ENCODE results near the gene MEIS2.
A peak's percentile ranks its signal among the peaks of the same experiment; 100 is the strongest.

MEIS2 gene

DNA sequence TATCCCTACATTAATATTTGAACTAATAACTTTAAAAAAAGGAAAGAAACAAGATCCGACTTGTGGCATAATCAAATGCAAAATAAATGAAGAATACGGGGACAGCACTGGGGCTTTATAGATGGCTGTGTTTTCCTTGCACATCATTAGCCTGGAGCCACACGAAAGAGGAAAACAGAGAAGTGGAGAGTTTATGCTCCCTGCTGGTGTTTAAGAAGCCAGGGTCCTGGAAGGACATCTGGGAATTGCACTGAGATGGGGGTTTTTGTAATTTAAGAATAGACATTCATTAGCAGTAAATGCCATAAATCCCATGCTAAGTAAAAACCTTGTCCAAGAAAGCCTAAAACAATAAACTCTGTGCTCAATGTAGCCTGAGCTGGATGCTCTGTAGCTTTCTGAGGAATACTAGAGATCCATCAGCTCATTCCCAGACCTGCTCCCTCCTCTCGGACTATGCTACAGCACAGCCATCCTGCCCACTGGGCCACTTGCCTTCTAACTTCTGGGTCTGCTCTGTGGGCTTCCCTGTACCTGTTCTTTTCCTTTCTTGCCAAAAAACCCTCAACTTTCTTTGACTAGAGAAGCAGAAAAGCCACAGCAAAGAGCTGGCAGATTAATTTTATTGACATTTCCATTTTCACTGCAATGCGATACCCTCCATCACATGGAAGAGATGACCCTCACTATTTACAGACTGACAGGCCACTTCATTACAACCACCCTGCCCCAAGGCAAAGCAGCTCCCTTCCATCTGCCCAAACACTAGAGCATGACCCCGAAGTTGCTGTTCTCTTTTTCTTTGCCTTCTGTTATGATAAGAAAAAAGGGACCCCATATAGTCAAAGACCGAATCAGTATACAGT is 62.3 kb downstream of the MEIS2 start:
- no peak for DNase-seq

DNA sequence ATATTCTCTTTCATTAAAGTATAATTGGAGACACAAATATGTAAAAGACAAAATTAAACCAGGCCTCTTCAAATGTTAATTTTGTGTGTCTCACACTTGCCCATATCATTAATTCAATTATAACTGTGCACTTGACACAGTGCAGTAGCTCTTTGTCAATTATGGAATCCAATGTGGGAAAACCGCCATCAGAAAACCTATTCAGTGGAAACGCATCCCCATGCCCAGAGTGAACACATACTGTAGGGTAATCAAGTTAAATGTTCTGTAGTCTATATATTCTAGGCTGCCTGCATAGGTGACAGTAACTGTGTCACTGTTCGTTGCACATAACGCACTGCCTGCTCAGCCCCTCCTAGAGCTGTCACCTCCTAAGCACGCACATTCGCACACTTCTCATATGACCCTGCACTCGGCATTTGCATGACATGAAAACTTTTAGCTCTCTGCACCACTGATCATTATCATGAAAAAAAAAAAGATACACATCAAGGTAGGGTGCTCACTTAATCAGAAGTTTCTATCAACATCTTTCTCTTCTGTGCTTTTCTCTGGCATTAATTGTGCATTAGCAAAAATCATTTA is 63.2 kb downstream of the MEIS2 start:
- no peak for DNase-seq

DNA sequence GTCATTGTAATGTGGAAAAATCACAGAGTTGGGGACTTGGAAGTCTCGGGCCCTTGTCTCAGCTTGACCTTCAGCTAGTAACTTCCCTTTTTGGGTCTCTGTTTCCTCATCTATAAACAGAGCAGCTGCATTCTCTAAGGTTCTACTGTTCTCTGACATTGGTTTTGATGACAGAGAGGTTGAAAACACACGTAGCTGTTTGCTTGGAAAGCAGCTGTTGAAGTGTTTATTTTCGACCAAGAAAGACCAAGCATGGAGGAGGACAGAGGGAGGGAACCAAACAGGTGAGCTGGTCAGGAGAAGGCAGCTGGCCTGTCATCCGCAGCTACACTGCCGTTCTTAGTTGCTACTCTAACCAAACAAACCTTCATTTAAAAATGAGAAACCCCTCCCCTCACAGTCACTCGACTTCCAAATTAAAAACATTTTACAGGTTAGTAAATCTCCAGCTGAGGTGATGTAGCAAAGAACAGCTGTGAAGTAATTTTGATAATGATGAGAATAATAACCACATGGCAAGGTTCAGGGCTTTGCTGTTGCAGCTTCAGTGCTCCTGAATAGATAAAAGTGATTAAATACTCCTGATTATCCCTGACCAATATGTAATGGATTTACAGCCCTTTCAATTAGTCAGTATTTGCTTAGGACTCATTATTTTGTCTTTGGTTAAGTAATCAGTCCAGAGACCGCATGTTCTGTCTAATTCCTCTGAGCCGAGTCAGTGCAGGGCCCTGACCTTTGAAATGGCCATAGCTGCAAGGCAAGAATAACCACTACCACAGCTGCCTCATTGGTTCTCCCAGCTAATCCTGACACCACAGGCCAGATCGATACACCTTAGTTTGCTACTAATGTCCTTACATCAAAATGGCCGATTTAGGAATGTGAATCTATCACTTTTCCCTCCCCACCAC is 65.3 kb downstream of the MEIS2 start:
- no peak for DNase-seq

DNA sequence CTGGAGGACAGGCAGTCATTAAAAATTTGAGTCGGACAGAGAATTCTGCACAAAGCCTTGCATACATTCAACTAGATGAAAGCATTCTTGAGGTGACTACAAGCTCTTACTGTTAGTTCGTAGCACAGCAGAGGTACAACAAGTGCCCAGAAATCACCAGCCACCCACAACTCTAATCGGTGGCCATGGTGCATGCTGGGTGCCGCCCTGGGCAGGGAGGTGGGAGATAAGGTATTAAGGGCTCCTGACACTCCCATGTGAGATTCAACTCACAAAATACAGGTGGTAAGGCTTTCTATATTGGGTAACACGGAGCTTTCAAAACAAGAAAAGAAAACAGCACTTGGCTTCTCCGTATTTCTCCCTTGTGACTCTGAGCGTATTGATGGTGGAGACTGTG is 66.0 kb downstream of the MEIS2 start:
- DNase-seq: no peak

DNA sequence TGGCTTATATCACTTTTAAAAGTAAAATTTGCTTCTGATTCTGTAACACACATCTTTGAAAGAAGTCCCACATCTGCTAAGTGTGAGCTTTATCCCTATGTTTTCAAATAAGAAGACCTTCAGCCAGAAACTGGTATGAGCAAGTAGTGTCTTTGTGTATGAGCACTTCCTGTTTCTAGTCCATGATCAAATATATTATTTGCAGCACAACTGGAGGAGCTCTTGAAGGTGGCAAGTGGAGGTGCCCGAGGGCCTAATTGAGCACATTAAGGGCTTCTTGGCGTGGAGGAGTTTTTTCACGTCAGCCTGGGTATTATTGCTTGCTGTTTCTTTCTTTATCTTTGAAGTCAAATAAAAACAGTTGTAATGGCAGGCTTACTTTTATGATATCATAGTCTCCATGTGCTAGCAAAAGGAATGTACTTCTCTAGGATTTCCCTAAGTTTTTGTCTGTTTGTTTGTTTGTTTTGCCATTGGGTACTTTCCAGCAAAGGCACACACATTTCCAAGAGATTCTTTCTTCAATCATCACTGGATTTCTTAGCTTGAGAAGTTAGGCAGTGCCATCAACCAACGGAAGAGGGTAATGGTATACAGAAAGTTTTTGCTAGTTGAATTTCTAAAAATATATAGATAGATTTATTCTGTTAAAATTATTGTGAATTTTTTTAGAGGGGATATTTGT is 68.1 kb downstream of the MEIS2 start:
- DNase-seq: no peak

DNA sequence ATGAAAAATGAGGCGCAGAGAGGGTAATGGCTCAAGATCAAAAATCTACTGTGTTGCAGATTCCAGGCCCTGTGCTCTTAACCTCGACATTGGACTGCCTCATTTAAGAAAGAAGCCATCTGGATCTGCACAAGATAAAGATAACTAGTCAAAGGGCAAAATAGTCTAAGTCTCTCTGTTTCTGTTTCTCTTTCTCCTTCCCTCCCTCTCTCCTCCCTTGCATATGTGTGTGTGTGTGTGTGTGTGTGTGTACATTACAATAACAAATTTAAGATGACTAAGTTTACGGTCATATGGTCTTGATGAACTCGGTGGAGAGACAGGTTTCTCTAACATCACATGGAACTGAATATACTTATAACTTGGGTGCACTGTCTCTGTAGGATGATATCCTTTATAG is 69.2 kb downstream of the MEIS2 start:
- no peak for DNase-seq

DNA sequence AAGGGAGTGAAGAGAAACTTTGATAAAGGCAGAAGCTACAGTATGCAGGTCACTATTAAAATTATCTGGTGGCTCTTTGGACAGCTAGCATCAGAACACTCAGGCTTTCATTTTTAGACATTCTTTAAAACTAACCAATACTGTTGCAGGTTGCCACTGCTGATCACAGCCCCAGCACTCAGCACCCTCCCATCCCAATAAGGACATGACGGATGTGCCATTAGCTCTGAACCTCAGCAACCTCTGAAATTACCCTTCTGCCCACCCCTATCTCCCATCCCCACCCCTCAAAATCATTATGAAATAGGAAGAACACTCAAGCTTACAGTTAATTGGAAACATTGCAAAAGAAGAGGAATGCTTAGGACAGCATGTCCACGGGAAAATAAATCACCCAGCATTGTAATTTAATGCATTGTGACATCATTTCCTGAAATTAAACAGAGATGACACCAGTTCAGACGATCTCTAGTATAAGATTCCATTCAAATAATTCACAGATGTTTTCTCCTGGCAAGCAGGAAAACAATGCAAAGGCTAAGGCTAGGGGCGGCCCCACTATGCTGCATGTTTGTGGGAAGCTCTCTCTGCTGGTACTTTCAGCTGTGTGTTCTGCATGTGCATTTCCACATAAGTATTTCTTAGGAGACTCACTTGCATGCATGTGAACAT is 71.6 kb downstream of the MEIS2 start:
- no peak for DNase-seq

DNA sequence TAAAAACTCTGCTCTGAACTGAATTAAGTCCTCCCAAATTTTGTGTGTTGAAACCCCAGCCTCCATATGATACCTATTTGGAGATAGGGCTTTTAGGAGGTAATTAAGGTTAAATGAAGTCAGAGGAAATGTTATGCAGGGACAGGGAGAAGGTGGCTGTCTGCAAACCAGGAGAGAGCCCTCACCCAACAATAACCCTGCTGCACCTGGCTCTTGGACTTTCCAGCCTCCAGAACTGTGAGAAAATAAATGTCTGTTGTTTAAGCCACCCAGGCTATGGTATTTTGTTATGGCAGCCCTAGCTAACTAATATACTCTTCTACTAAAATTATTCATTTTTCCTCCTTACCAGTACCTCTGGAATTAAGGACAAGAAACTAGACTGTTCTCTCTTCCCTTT is 79.5 kb downstream of the MEIS2 start:
- no peak for DNase-seq

DNA sequence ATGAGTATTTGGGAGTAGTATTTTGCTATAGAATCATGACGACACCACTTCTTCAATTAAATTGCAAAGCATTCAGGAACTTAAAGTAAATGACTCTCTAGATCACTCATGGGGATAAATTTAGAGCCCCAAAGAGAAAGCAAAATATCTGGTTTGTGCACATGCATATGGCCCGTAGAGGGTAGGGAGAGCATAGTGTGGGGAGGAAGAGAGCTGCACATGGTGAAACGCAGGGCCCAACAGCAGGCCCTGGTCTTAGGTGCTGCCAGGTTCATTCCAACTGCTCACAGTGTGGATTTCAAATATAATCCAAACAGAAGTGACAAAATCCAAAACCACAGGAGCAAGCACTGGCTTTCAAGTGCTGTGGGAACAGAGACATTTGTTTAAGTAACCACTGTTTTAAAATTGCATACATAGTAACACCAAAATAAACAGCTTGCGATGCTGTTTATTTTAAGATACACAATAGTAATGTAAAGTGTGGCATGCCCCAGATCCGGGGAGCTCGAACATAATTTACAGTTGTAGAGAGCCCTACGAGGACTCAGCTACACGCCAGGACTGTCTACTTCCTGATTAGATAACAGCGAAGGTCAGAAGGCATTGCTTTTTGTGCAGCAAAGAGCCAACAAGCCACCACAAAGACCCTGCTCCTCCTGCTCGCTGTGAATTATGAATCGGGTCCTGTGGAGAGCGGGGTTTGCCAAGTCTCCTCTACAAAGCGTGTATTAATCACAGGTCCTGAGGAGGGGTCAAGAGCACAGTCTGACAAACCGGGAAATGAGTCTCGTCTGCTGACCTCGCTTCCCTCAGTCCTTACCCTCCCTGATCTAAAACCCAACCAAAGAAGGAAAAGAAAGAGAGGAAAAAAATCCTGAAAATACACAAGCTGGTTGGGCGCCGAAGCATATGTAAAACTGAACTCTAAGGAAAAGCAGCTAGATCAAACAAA is 80.6 kb downstream of the MEIS2 start:
- peak; percentile 28 for DNase-seq

DNA sequence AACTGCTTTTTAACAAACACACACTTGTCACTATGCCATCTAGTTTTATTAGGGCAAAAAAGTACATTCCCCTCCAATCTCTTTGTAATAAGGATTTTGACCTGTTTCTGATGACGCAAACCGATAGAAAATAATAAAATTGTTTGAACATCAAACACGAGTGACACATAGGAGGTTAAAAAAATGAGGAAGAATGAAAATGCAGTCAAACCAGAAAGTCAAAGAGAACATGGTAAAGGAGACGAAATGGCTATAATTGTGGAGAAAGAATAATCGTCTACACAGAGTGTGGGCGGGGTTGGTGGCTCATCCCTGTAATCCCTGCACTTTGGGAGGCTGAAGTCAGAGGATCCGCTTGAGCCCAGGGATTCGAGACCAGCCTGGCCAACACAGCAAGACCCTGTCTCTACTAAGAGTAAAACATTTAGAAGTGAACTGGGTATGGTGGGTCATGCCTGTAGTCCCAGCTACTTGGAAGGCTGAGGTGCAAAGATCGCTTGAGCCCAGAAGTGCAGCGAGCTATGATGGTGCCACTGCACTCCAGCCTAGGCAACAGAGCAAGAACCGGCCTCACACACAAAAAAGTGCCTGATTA is 83.2 kb downstream of the MEIS2 start:
- no peak for DNase-seq

DNA sequence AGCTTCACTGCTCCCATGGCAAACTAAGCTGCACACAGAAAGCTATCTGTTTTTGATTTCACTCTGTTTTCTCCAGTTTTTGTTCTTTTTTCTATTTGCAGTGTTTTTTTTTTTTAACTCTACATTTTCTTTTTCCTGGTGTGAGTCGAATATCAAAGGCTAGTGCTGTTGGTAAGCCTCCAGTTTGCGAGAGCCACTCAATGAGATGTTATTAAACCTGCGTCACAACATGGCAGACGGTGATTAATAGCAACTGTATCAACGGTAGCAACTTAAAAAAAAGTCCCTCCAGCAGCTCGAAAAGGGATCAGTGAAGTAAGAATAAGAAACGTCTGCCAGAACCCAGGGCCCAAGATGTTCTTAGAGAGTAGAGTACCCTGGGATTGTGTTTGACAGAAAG is 84.1 kb downstream of the MEIS2 start:
- no peak for DNase-seq

DNA sequence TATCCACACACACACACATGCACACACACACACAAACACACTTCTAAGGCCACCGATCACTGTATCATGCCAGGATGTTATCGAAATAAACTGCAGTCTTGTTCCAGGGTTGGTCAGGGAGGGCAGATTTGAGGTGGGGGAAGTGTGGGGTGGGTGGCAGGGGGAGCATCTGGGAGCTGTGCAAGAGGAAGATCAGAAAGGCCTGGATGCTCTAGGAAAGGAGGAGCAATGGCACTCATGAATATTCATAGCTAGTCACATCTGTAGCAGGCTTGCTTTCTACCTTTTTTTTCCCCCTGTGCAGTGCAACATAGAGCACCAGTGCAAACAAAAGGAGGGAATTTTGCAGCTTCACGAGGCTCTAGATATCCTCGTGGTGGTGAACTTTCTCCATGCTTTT is 84.9 kb downstream of the MEIS2 start:
- no peak for DNase-seq

DNA sequence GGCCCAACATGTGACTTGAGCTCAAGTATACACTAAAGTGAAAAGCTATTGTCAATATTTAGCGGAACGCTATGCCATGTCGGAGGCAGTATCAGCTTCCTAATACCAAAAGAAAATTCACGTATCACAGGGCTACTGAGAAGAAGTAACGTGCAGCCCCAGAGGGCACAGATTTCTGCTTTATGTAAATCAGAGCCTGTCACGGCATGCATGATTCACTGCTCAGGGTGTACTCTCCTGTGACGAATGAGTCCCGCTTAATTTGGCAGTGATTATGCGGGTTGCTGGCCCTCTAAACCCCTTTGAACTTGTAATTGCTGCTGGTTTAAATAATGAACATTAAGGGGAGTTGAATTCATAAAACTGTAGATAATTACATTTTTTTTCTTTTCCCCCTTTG is 85.3 kb downstream of the MEIS2 start:
- DNase-seq: no peak

DNA sequence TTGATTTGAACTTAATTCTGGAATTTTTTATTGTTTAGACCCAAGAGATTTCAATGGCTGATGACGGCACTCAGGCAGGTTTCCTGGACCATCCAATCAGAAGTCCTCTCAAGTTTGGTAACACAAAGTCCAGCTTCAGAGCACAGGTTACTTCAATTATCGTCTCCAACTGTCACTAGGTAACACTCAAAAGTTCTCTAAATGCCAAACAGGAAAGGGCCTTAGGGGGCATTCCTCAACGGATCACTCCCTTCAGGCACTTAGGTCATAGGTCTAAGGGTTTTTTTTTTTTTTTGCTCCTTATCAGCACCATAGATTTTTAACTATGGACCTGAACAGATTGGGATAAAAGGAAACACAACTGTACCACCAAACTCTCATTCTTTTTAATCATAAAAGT is 85.8 kb downstream of the MEIS2 start:
- DNase-seq: no peak

DNA sequence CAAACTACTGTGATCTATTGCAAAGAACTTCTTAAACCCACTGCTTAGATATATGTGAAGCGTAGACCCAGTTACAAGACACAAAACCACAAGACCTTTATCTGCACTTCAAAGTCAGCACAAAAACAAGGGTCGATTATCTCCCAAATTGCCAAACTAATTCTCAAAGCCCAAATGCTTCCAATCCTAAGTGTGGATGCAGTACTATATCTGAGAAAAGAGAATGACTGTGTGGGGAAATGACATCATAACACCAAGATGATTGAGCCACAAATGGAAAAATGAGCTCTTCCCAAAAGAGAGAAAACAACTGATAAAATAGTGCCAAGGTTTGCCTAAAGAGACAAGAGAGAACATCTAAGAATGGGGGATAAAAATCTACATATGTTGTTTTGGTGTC is 86.2 kb downstream of the MEIS2 start:
- DNase-seq: no peak

DNA sequence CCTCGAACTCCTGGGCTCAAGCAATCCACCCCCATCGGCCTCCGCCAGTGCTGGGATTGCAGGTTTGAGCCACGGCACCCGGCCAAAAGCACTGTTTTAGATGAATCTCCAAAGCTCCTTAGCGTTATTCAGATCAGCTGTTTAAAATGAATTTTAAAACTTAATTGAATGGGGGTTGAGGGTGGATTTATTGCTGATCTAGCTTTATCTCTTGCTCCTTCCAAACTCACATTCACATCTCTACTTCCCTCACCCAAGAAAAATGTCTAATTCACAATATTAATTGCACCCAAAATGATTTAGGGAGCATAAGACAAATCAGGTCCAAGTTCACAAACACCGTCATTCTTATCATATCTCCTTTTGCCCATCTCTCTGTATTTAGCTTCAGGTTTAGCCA is 89.8 kb downstream of the MEIS2 start:
- no peak for DNase-seq

DNA sequence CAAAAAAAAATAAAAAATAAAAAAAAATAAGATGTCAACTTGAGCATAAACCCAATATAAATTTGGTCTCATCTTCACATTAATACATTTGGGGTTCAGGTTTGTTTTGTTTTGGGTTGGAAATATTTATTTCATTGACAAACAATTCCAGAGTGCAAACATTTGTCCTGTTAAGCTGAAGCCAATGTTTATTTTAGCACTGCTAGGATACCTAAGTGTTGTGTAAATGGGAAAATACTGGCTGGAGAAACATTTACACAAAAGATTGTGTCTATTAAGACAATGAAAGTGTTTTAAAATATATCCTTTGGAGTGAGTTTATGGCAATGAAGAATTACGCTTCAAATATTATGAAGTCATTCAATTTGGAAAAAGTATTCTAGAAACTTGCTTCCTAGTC is 91.1 kb downstream of the MEIS2 start:
- DNase-seq: no peak

DNA sequence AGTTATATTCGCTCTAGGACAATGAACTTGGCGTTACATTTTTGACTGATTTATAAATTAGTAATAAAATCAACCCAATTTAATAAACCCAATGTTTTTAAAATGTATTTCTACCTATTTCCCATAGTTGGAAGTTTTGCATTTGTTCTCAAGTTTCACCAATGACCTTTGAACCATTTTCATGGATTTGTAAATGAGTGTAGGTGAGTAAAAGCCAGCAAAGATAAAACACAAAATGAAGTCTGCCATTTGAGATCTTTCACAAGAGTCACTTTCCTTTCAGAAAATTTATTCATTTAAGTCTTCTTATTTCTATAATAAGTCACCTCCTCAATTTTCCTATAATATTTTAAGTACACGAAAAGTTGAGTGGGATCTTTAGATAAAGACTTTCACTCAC is 92.1 kb downstream of the MEIS2 start:
- DNase-seq: no peak

DNA sequence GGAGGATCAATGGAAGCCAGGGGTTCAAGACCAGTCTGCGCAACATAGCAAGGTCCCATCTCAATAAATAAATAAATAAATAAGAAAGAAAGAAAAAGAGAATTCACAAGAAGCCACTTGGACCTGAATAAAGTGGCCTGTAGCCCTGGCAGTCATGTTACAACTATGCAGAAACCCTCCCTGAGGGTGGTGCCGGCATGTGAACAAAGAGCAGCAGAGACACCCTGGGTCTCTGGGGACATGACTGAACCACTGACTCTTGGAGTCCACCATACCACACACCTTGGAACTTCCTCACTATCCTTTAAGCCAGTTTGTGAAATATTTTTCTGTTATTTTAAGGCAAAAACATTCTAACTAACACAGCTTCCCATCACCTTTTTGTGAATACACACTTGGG is 93.0 kb downstream of the MEIS2 start:
- DNase-seq: no peak

DNA sequence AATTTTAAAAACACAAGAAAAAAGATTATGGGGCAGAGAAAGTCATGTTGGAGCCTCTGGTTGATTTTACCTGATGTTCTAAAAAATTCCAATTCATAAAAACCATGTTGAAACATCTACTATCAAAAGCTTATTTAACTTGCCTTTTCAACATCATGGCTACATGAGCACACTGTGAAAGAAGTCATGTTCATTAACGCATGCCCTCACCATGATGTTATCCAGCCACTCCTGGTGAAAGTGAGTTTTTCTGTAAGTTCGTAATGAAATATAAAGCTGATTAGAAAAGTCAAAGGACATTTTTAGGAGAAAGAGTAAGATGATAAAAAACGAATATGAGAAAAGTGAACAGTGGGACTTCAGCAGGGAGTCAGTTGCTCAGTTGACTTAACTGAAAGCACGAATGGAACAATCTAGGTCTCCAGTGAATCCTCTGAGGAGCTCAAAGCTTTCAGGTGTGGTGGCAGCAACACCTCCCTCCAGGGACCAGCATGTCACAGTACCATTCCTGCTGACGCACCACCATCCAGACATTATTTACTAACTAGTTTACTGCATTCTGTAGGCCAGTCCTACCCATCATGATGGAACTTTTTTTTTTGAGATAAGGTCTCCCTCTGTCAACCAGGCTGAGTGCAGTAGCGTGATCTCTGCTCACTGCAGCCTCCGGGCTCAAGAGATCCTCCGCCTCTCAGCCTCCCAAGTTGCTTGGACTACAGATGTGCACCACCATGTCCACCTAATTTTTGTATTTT is 95.2 kb downstream of the MEIS2 start:
- no peak for DNase-seq
